GM12892 (cell line): ENCODE measurements around the gene GNA14.

Experiments used
- POLR2A ChIP-seq: IDR thresholded peaks from 2 replicates; pipeline ENCODE4 v1.6.1; 2011; ENCODE audit warnings: low read depth, low read length, control low read depth
- POLR2AphosphoS5 ChIP-seq: IDR thresholded peaks from 2 replicates; pipeline ENCODE4 v1.6.1; 2011; ENCODE audit warnings: low read depth, low read length, control low read depth

GRCh38 chr9:77533671-77534070 lies 114.5 kb downstream of the GNA14 start:
- TF ChIP-seq POLR2A: no peak
- TF ChIP-seq POLR2AphosphoS5: no peak
